ENCODE measurements around the gene KLHL22.
"Not testable (repeated sequence)": the region's sequence is repeated elsewhere in the genome, so short reads cannot be mapped to it uniquely, and the experiment has no call there.

KLHL22 gene, protein sequence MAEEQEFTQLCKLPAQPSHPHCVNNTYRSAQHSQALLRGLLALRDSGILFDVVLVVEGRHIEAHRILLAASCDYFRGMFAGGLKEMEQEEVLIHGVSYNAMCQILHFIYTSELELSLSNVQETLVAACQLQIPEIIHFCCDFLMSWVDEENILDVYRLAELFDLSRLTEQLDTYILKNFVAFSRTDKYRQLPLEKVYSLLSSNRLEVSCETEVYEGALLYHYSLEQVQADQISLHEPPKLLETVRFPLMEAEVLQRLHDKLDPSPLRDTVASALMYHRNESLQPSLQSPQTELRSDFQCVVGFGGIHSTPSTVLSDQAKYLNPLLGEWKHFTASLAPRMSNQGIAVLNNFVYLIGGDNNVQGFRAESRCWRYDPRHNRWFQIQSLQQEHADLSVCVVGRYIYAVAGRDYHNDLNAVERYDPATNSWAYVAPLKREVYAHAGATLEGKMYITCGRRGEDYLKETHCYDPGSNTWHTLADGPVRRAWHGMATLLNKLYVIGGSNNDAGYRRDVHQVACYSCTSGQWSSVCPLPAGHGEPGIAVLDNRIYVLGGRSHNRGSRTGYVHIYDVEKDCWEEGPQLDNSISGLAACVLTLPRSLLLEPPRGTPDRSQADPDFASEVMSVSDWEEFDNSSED

DNA sequence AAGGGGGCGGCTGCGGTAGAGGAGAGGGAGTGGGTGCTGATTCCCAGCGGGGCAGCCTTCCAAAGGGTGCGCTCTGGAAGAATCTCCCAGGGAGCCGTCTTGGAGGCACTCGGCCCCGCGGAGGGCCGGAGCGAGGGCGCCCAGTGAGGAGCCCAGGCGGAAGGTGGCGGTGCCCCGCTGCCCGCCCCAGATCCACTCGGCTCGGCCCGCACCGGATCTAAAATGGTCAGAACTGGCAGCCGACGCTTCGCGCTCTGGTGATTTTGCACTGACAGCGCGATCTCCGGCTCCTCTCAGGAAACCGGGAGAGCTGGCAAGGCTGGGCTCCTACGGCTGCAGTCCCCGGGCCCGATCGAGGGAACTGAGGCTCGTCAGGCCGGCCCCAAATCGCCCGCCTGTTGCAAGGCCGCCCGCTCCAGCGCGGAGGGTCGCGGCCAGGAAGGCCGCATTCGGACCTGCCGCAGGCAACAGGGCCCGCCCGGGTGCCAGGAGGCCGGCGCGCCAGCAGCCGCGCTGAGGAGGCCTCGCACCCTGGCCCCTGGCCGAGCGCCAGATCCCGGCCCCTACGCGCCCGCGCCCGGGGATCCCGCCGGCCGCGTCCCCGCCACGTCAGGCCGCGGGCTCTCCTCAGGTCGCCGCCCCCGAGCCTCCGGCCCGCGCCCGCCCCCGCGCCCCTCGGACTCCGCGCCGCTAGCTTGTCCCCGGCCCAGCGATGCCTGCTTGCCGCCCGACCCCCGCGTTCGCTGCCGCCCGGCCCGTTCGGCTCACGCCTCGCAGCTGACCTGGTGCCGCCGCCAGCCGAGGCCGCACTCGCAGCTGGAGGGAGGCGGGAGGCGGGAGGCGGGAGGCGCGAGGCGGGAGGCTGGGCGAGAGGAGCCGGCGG, at the start of gene KLHL22:
KLHL22 (minus strand) TSS at position 818 of the 883 bp plus-strand sequence. CDS start 6,584 bp downstream, outside the sequence.
- DNase-seq (peak in 1 of 2 donors; percentile 45), ATAC-seq (peak; percentile 49)
- H3K27ac Mint-ChIP-seq = peak within 1 kb of the TSS; percentile 76 to 87
- H3K4me1 Mint-ChIP-seq = peaks cover 36% of the 10 kb centered on the region
- no peaks in the 10 kb centered on the region for H3K27me3 Mint-ChIP-seq
- H3K9me3 Mint-ChIP-seq = no peaks in the 10 kb centered on the region
- H3K4me3 Mint-ChIP-seq = peak within 1 kb of the TSS; percentile 93

DNA sequence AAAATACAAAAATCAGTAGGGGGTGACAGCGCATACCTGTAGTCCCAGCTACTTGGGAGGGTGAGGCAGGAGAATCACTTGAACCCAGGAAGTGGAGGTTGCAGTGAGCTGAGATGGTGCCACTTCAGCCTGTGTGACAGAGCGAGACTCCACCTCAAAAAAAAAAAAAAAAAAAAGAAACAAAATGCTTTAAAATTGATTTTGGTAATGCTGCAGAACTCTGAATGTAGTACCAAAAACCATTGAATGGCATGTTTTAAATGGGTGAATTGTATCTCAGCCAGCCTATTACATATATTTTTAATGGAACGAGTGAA, 49.7 kb upstream of the KLHL22 start:
- Mint-ChIP-seq H3K27ac (peak overlapping the region; percentile 27 to 55), H3K4me1 (peaks cover 67% of the 10 kb centered on the region)
- not testable (repeated sequence) for H3K9me3 Mint-ChIP-seq, DNase-seq, ATAC-seq, H3K27me3 Mint-ChIP-seq, H3K4me3 Mint-ChIP-seq

DNA sequence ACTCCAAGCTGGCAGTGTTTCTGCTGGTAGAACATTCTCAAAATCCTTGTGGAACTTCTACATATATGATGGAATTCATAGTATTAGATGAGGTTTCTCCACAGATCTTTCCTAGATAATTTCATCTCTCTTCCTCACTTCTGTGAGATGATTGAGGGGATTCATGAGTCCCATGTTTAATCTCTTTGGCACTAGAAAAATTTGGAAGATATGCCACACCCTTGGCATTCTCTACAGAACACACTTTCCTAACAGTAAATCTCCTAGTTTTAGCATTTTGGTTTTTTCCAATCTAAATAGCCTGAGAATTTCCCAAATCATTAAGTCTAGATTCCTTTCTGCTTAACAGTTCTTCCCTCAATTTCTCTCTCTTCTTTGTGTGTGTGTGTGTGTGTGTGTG, 47.1 kb upstream of the KLHL22 start:
- Mint-ChIP-seq H3K4me3 (no peak overlapping the region), H3K27me3 (no peaks in the 10 kb centered on the region), H3K4me1 (peaks cover 45% of the 10 kb centered on the region), H3K9me3 (no peaks in the 10 kb centered on the region), H3K27ac (peak overlapping the region in 1 of 2 donors; percentile 80)
- DNase-seq = no peak
- no peak for ATAC-seq

DNA sequence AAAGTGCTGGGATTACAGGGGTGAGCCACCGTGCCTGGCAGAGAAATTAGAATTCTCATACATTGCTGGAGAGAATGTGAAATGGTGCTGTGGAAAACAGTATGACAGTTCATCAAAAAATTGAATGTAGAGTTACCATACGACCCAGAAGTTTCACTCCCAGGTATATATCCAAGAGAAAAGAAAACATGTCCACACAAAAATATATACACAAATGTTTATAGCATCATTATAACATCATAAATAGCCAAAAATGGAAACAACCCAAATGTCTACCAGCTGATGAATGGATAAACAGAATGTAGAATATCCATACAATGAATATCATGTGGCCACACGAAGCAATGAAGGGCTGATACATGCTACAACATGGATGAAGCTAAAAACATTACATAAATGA, 46.5 kb upstream of the KLHL22 start:
- DNase-seq = no peak
- Mint-ChIP-seq H3K4me1 (peaks cover 45% of the 10 kb centered on the region), H3K9me3 (no peaks in the 10 kb centered on the region), H3K4me3 (no peak overlapping the region), H3K27me3 (no peaks in the 10 kb centered on the region), H3K27ac (no peak overlapping the region)
- ATAC-seq = no peak

DNA sequence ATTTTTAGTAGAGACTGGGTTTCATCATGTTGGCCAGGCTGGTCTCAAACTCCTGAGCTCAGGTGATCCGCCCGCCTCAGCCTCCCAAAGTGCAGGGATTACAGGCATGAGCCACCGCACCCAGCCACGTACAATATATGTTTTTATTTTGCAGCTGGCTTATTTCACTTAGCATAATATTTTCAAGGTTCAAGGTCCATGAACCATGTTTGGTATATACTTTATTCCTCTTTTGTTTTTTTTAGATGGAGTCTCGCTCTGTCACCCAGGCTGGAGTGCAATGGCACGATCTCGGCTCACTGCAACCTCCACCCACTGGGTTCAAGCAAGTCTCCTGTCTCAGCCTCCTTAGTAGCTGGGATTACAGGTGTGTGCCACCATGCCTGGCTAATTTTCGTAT, 43.3 kb upstream of the KLHL22 start:
- H3K27me3 Mint-ChIP-seq, DNase-seq, H3K4me3 Mint-ChIP-seq, ATAC-seq, H3K27ac Mint-ChIP-seq, H3K9me3 Mint-ChIP-seq: not testable (repeated sequence)
- peaks cover 39% of the 10 kb centered on the region for H3K4me1 Mint-ChIP-seq

DNA sequence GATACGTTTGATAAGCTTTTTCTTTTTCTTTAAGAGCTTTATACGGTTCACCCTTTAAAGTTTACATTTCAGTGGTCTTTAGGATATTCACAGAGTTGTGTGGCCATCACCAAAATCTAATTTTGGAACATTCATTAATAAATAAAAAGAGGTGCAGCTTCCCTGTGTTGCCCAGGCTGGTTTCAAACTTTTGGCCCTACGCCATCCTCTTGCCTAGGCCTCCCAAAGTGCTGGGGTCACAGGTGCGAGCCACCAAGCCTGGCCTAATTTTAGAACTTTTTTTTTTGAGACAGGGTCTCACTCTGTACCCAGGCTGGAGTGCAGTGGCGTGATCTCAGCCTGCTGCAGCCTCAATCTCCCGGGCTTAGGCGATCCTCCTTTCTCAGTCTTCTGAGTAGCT, 42.4 kb upstream of the KLHL22 start:
- no peaks in the 10 kb centered on the region for H3K27me3 Mint-ChIP-seq
- DNase-seq (no peak), ATAC-seq (no peak)
- H3K4me1 Mint-ChIP-seq = peaks cover 39% of the 10 kb centered on the region
- no peak overlapping the region for H3K4me3 Mint-ChIP-seq
- no peak overlapping the region for H3K27ac Mint-ChIP-seq
- no peaks in the 10 kb centered on the region for H3K9me3 Mint-ChIP-seq

DNA sequence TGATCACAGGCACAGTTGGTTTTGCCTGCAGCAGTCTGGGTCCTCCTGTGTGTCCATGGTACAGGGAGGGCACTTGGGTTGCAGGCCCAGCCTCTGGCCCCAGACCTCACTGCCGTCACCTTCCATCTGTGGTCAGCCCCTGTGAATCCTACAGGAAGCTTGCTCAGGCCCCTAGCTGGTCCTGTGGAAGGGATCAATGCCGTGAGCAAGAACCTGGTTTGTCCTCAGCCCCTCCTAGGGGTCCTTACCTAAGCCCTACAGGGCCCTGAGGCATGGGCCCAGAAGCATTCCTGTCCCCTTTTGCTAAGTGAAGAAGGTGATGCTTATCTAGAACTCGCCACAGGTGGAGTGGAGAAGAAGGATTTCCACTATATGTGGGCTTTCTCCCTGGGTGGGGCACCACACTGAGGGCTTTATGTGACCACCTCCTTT, 41.7 kb upstream of the KLHL22 start:
- Mint-ChIP-seq H3K4me3 (no peak overlapping the region), H3K27me3 (no peaks in the 10 kb centered on the region), H3K4me1 (peaks cover 41% of the 10 kb centered on the region), H3K9me3 (no peaks in the 10 kb centered on the region), H3K27ac (no peak overlapping the region)
- ATAC-seq (no peak), DNase-seq (no peak)

DNA sequence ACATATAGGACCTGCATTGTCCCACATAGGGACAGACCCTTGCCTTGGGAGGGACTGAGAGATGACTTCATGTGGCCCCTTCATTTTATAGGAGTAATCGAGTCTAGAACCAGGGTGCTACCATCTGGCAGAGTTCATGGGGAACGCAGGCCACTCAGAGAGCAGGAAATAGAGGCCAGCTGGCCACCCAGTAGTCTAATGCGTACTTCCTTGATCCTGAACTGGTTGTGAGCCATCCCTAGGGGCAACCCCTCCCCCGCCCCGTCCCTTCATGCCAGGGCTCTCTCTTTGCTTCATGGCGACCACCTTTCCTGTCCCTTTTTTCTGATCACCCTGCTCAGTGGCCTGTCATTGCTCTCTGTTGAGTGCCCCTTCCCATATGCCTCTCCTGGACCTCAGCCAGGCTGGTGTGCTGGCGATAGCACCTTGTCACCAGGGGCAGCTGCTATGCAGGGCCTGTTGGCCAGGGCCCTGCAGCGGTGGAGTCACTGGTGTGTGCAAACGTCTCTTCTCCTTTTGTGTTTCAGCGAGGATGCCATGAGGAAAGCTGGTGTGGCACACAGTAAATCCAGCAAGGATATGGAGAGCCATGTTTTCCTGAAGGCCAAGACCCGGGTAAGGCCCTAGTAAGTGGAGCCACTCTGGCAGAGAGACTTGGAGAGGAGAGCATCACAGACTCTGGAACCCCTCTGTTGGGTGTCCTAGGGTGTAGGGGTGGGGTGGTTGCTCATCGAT, 41.2 kb upstream of the KLHL22 start:
- H3K4me3 Mint-ChIP-seq = no peak overlapping the region
- H3K27me3 Mint-ChIP-seq = no peaks in the 10 kb centered on the region
- peaks cover 47% of the 10 kb centered on the region for H3K4me1 Mint-ChIP-seq
- ATAC-seq (no peak), DNase-seq (no peak)
- peak overlapping the region in 1 of 2 donors; percentile 28 for H3K27ac Mint-ChIP-seq
- H3K9me3 Mint-ChIP-seq = no peaks in the 10 kb centered on the region

DNA sequence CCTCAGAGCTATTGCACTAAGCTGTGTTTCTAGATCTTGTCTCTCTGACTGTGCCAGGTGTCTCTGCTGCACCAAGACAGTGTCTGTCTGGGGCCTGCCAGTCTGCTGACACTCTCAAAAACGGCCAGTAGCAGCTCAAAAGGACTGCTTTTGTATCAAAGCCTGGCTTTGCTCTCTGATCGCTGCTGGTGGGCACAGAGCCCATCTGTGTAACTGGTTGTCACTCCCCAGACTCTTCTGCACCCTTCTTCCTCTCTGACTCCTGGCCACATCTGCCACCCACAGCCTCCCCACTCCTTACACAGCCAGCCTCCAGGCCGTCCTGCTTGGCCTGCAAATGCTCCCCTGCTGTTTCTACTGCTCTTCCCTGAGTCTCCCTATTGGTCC, 38.3 kb upstream of the KLHL22 start:
- H3K9me3 Mint-ChIP-seq = no peaks in the 10 kb centered on the region
- peak overlapping the region; percentile 10 to 47 for H3K27ac Mint-ChIP-seq
- H3K4me1 Mint-ChIP-seq = peaks cover 67% of the 10 kb centered on the region
- DNase-seq (no peak), ATAC-seq (no peak)
- H3K4me3 Mint-ChIP-seq = no peak overlapping the region
- H3K27me3 Mint-ChIP-seq = no peaks in the 10 kb centered on the region

DNA sequence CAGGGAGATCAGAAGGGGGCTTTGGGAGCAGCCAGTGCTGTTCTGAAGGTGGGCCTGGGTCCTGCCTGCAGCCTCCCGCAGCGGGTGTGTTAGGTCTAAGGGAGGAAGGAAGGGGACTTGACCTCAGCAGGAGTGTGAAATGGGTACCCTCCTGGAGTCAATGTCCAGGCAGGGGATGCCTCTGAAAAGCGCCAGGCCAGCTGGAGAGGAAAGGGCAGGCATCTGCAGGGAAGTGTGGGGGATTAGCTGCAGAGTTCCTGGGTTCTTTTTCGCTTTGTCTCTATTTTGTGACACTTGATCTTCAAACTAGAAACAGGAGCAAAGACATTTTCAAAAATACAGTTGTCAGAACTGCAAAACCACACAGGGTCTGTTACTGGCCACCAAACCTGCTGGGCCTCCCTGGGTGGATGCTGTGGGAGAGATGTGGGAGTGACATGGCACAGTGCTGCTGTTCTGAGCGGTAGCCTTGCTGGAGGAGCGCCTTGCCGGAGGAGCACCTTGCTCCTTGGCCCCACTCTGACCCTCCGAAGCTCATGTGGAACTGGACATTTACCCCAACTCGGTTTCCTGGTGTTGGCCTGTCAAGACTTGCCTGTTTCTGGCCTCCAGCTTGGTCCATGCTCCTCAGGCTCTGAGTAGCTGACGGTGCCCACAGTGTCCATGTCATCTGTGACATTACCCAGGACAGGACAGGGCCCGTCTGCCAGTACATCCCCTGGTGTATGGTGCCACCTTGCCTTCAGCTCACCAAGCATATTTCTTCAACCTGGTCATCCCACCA, 37.7 kb upstream of the KLHL22 start:
- no peaks in the 10 kb centered on the region for H3K9me3 Mint-ChIP-seq
- H3K27ac Mint-ChIP-seq = peak overlapping the region; percentile 73 to 88
- no peak for DNase-seq
- H3K4me1 Mint-ChIP-seq = peaks cover 72% of the 10 kb centered on the region
- H3K4me3 Mint-ChIP-seq = peak overlapping the region; percentile 1 to 5
- no peaks in the 10 kb centered on the region for H3K27me3 Mint-ChIP-seq
- ATAC-seq = peak; percentile 29

DNA sequence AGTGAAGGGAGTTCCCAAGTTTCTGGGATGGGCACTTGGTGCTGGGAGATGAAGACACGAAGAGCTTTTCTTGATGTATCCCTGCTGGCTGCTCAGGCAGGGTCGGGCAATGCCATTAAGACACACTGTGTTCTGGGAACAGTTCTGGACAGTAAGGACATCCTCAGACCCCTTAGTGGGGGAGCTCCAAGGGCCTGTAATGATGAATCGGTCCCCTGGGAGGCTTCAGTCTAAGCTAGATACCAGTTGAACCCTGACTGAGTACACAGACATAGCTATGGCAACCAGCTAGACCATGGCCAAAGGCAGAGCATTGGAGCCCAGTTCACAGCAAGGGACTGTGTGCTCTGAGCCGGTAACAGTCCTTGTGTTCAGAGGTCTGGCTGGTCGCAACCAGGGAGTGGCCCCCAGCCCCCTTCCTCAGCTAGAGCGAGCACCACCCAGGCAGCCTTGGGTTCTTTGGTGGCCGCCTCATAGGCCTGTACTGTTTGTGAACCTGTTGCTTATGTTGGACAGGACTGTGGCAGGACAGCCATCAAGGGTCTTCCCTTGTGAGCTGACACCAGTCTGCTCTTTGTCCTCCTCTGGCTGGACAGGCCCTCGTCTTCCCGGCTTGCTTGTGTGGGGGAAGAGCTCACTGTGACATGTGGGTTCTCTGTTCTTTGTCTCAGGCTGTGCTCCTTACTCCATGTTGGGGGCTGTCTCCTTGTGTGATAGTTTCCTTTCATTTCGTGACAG, 36.8 kb upstream of the KLHL22 start:
- H3K9me3 Mint-ChIP-seq = no peaks in the 10 kb centered on the region
- H3K27me3 Mint-ChIP-seq = no peaks in the 10 kb centered on the region
- ATAC-seq (no peak), DNase-seq (no peak)
- peak overlapping the region; percentile 1 to 5 for H3K4me3 Mint-ChIP-seq
- peaks cover 80% of the 10 kb centered on the region for H3K4me1 Mint-ChIP-seq
- peak overlapping the region; percentile 73 to 88 for H3K27ac Mint-ChIP-seq

DNA sequence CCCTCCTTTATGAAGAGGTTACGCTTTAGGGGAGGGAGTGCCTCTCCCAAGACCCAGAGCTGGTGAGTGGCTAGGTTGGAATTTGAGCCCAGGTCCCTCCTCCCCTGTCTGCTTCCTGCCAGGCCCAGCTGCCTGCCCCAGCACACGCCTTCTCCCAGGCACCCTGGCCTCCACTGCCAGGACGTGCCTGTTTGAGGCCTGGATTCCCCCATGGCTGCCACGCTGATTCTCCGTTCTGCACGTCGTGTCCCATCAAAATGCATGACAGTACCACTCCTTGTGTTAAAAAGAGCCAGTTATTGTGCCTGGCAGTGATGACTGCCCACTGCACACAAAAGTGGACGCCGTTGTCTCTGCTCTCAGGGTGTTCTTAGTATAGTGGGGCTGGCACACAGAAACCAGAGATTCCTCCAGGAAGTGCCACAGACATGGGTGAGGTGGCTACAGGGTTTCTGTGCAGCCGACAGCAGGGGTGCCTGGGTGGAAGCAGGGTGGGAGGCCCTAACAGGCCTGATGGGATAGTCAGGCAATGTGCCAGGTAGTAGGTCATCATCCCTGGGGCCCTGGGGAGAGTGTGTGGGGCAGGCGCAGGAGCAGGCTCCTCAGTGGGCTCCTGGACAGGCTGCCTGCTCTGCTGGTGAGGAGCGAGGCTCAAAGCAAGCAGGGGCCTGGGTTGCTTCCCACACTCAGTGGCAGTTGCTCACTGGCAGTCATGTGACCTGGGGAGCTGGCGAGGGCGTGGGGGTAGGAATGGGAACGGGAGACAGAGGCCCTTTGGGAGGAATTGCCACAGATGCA, 36.0 kb upstream of the KLHL22 start:
- peak overlapping the region in 1 of 2 donors; percentile 24 for H3K4me3 Mint-ChIP-seq
- no peaks in the 10 kb centered on the region for H3K9me3 Mint-ChIP-seq
- peaks cover 84% of the 10 kb centered on the region for H3K4me1 Mint-ChIP-seq
- no peak for DNase-seq
- H3K27ac Mint-ChIP-seq = peak overlapping the region; percentile 48 to 92
- no peaks in the 10 kb centered on the region for H3K27me3 Mint-ChIP-seq
- no peak for ATAC-seq

DNA sequence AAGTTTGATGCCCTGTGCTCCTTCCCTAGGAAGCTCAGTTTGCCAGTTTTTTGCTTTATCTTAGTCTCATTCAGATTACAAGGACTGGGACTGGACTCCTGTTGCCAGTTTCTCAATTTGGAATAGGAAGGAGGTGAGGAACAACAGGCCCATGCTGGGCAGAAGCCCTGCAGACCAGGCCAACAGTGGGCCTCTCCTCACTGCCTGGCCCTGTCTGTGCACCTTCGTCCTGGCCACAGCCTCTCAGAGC, 35.5 kb upstream of the KLHL22 start:
- Mint-ChIP-seq H3K4me1 (peaks cover 87% of the 10 kb centered on the region), H3K27ac (peak overlapping the region in 1 of 2 donors; percentile 43), H3K9me3 (no peaks in the 10 kb centered on the region), H3K27me3 (no peaks in the 10 kb centered on the region), H3K4me3 (no peak overlapping the region)
- DNase-seq = no peak
- ATAC-seq = no peak
